GM10248 (cell line): ENCODE data around the gene TSPAN2.

Source experiments
- CTCF ChIA-PET: fragments of 300-600 bp; sonication (Branson Sonifier 250); formaldehyde crosslinking; extraction: SDS; loops from one replicate; lab custom pipeline; 2021; ENCODE audit warnings: antibody characterized with exemption; lab: Yijun Ruan, JAX
- POLR2A ChIA-PET: fragments of 350-650 bp; sonication (Branson Sonifier 250); formaldehyde crosslinking; extraction: SDS; loops from one replicate; lab custom pipeline; 2020; ENCODE audit warnings: antibody characterized with exemption; lab: Yijun Ruan, JAX
- DNase-seq: peaks from one replicate; pipeline ENCODE4 v3.0.0; 2012; ENCODE audit errors: extremely low spot score
- TF ChIP-seq, protein P1 (sequence below): IDR thresholded peaks from 2 replicates; pipeline ENCODE4 v1.5.1; 2012; ENCODE audit warnings: mild to moderate bottlenecking, low read depth; ENCODE audit errors: extremely low read depth, missing control alignments, control extremely low read depth

TSPAN2 gene

DNA sequence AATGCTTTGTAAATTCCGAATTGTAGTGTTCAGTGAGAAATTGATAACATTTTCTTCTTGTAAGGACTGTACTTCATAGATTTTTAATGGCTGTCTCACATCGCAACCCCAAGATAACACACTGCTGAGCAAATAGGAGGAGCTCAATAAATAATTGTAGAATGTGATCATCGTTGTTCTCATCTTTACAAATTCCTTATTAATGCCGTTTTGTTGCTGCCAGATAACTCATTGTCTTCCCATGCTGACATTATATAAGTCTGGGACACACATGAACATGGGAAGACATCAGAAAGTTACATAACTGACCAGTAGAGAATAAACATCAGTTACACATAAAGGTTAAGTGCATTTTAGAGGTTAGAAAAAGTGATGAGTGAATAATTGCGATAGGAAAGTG lies 46.4 kb upstream of the TSPAN2 start:
- DNase-seq = no peak
- CTCF ChIA-PET = interaction anchor here (0.8 to 8.4 kb wide), 5 partner anchors 9 to 571 kb away, joined by 3 to 124 read pairs (median 45); no protein-coding TSS in a partner anchor
- TF ChIP-seq, protein P1, sequence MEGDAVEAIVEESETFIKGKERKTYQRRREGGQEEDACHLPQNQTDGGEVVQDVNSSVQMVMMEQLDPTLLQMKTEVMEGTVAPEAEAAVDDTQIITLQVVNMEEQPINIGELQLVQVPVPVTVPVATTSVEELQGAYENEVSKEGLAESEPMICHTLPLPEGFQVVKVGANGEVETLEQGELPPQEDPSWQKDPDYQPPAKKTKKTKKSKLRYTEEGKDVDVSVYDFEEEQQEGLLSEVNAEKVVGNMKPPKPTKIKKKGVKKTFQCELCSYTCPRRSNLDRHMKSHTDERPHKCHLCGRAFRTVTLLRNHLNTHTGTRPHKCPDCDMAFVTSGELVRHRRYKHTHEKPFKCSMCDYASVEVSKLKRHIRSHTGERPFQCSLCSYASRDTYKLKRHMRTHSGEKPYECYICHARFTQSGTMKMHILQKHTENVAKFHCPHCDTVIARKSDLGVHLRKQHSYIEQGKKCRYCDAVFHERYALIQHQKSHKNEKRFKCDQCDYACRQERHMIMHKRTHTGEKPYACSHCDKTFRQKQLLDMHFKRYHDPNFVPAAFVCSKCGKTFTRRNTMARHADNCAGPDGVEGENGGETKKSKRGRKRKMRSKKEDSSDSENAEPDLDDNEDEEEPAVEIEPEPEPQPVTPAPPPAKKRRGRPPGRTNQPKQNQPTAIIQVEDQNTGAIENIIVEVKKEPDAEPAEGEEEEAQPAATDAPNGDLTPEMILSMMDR = no peak
- POLR2A ChIA-PET = no interaction called here

DNA sequence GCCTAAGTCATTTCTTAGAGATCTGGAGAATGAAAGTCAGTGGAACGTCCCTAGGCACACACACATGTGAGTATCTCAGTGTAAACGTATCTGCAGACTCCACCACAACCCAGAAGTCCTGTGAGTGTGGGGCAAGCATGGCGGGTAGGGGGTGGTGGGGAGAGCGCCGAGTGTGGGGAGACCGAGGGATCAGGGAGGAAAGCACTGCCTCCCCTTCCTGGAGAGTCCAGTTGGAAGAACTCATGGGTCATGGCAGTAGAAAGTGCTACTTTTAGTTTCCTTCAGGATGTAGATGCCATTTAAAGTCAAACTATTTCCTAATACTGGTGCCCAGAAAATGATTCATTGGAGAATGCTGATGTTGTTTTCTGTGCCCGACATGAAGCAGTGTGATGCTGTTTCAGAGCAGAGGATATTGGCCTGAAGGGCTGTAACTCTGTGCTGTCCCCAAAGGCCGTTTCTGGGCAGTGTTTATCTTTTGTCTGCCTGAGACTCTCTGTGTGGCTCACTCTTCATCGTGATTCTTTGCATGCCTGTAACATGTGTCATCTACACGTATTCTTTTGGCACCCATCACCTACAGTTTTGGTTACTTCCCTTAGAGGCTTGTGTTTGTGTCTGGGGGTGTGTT lies 45.7 kb upstream of the TSPAN2 start:
- TF ChIP-seq, protein P1 = no peak
- POLR2A ChIA-PET = no interaction called here
- no peak for DNase-seq
- CTCF ChIA-PET = interaction anchor here (3.3 to 6.9 kb wide), 3 partner anchors 8 to 335 kb away, joined by 17 to 62 read pairs (median 45); no protein-coding TSS in a partner anchor

DNA sequence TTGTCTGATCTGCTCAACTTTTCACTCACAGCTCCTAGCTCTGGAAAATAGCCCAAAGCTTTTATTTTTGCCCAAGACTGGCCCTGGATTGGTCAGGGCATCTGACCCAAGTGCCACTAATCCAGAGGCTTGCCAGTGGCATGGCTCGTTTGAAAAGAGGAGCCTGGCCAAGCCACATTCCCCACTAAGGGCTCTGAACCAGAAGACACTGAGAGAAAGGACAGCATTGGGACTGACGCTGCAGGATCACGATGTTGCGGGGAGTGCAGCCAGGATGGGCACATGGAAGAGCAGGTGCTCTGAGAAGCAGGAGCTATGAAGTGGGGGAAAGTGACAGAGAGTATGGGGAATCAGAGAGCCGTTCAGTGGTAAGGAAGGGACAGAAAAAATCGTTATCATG lies 44.9 kb upstream of the TSPAN2 start:
- ChIA-PET CTCF (interaction anchor here (1.6 kb wide), 1 partner anchor 462 kb away, joined by 3 read pairs; no protein-coding TSS in a partner anchor), POLR2A (no interaction called here)

DNA sequence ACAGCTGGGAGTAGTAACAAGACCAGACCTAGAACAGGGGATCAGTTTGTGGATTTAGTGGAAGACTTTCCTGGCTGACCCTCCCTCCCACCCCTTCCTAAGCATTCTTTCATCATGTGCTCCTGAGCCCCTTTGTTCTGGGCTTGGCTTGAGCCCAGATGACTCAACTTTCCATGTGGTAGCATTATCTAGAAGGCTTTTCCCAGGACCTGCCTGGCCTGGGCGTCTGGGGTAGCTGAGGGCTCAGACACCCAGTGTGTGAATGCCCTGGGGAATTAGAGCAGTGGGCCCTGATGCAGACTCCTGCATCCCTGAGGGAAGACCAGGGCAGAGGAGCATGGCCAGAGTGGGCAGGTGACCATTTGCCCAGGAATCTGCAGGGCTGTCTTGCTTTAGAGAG lies 44.1 kb upstream of the TSPAN2 start:
- TF ChIP-seq, protein P1 = no peak
- ChIA-PET CTCF (interaction anchor here (1.3 to 1.6 kb wide), 3 partner anchors 7 to 462 kb away, joined by 3 to 5 read pairs (median 3); no protein-coding TSS in a partner anchor), POLR2A (no interaction called here)
- DNase-seq = no peak

More for the DNA sequence above, 44.9 kb upstream of the TSPAN2 start:
- no peak for DNase-seq
- TF ChIP-seq, protein P1 = no peak

DNA sequence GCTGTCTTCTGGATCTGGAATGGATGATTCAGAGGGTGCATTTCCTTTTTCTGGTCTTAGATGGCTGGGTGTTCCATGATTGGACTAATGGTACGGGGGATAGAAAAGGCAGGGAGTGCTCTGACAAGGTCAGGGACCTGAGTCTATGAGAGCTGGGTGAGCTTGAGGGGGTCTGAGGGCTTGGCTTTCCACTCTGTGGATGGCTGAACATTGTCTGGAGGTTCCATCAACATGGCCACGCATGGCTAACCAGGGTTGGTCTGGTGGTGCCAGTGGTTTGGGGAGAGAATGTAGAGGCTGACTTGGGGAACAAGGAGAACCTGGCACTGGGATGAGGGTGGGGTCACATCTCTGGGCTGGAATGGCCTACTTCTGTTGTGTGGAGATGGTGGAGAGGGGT lies 41.5 kb upstream of the TSPAN2 start:
- POLR2A ChIA-PET = no interaction called here
- no peak for DNase-seq

DNA sequence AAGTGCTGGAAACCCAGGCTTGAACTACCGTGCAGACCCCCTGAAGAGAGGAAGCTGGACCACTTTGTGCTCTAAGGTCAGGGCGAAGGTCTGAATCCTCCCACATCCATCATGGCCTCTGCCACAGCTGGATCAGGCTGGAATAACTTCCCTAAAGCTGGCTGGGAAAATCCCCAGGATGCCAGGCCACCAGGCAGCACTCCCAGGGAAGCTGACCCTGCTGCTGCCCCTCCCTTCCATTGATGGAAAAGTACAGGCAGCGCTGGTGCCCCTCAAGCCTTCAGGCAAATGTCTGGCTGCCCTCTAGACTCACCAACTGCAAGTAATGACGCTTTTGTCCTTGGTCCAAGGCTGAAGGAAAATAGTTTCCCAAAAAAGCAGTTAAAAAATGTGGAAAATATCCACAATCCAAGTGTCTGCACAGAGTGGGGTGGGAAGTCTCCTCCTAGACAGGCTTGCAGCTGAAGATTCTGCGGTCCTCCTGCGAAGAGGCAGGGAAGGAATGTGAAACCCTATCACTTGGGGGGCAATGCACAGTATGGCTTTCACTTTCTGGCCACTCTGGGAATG lies 39.9 kb upstream of the TSPAN2 start:
- no peak for DNase-seq
- ChIA-PET CTCF (interaction anchor here (1.0 to 6.9 kb wide), 3 partner anchors 9 to 19 kb away, joined by 3 to 45 read pairs (median 3); no protein-coding TSS in a partner anchor), POLR2A (no interaction called here)

More for the DNA sequence above, 41.5 kb upstream of the TSPAN2 start:
- CTCF ChIA-PET = interaction anchor here (6.9 kb wide), 1 partner anchor 8 kb away, joined by 45 read pairs; no protein-coding TSS in a partner anchor
- TF ChIP-seq, protein P1 = no peak

More for the DNA sequence above, 39.9 kb upstream of the TSPAN2 start:
- TF ChIP-seq, protein P1 = no peak
